ENCODE data around the gene ZNF878. TPM values are rescaled to one million over a fixed set of nuclear protein-coding genes. Genes with fewer than 3 reads are reported as not detected.

The ZNF878 gene
- total and polyA plus RNA-seq, 2 of the 13 experiments (the other 11 are each of a cell fraction or from before 2014, with no cell fraction given), result 0.46 to 5.2 TPM

- TF ChIP-seq AHDC1 (CRISPR knock-in tag; IDR thresholded peaks at IDR 0.05; ENCODE audit: borderline replicate concordance) (no peak), FOSL2 (CRISPR knock-in tag; IDR thresholded peaks at IDR 0.05) (no peak), HNF4A (CRISPR knock-in tag; IDR thresholded peaks at IDR 0.05) (peak; percentile 68), GTF2F1 (IDR thresholded peaks at IDR 0.05; ENCODE audit: low read length) (no peak), SMAD3 (CRISPR knock-in tag; IDR thresholded peaks at IDR 0.05) (no peak), ZBTB20 (CRISPR knock-in tag; IDR thresholded peaks at IDR 0.05; ENCODE audit: borderline replicate concordance, low read depth) (peak; percentile 29; the same call in 1 of the 2 replicates), ZNF747 (CRISPR knock-in tag; IDR thresholded peaks at IDR 0.05; ENCODE audit: borderline replicate concordance) (no peak), ZSCAN25 (CRISPR knock-in tag; IDR thresholded peaks at IDR 0.05) (no peak), PPARG (CRISPR knock-in tag; conservative IDR thresholded peaks at IDR 0.05) (no peak), ZZZ3 (CRISPR knock-in tag; IDR thresholded peaks at IDR 0.05; ENCODE audit: borderline replicate concordance) (no peak), CEBPB (IDR thresholded peaks at IDR 0.05; ENCODE audit: borderline replicate concordance, low read depth, low read length) (peak; percentile 61; the same call in 1 of the 2 replicates), ZNF431 (CRISPR knock-in tag; IDR thresholded peaks at IDR 0.05; ENCODE audit: borderline replicate concordance, low read depth) (no peak), ESRRA (CRISPR knock-in tag; IDR thresholded peaks at IDR 0.05; ENCODE audit: low read depth) (no peak), KLF15 (CRISPR knock-in tag; IDR thresholded peaks at IDR 0.05; ENCODE audit: borderline replicate concordance) (no peak), HOXA3 (CRISPR knock-in tag; IDR thresholded peaks at IDR 0.05) (no peak), MED8 (CRISPR knock-in tag; IDR thresholded peaks at IDR 0.05; ENCODE audit: insufficient replicate concordance) (no peak), TEAD3 (CRISPR knock-in tag; optimal IDR thresholded peaks at IDR 0.05; ENCODE audit: borderline replicate concordance) (no peak), RARA (CRISPR knock-in tag; IDR thresholded peaks at IDR 0.05) (peak; percentile 77), RAD21 (CRISPR knock-in tag; IDR thresholded peaks at IDR 0.05) (no peak), NRL (CRISPR knock-in tag; IDR thresholded peaks at IDR 0.05; ENCODE audit: borderline replicate concordance) (no peak), CEBPG (CRISPR knock-in tag; IDR thresholded peaks at IDR 0.05) (peak; percentile 42; the same call in 1 of the 2 replicates), SALL1 (CRISPR knock-in tag; IDR thresholded peaks at IDR 0.05) (peak; percentile 55), TARDBP (CRISPR knock-in tag; IDR thresholded peaks at IDR 0.05) (no peak), SKI (IDR thresholded peaks at IDR 0.05; ENCODE audit: partially characterized antibody) (peak; percentile 60), ZNF230 (CRISPR knock-in tag; IDR thresholded peaks at IDR 0.05) (no peak), ZNF841 (CRISPR knock-in tag; IDR thresholded peaks at IDR 0.05; ENCODE audit: borderline replicate concordance) (no peak)
These were observed 9.9 kb downstream of the ZNF878 start (continued) for GRCh38 chr19:12042893-12043292.
